ENCODE data around the gene TESK1. TPM values are rescaled to one million over a fixed set of nuclear protein-coding genes. Genes with fewer than 3 reads are reported as not detected.

Gene TESK1
- total and polyA plus RNA-seq, 2 of the 4 experiments (the other 2 are of a cell fraction), result 3.4 to 21.0 TPM

DNA sequence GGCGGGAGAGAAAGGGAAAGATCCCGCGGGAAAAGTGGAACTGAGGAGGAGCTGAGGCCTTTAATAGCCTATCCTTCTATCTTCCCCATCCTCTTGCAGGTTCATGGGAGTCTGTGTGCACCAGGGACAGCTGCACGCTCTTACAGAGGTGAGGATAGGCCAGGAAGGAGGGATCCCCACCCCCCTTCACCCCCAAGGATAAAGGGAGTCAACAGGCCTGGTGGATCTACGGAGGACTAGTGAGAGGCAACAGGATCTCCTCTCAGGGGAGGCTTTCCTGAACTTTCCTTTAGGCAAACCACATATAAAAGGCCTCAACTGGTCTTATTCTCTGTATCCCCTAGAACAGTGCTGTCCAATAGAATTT, 1.1 kb downstream of the TESK1 start:
- no CpG with 5 or more reads among the region's 5 CpGs for WGBS, 2 experiments (ENCODE audit: extremely low coverage in 2 of 2, insufficient read length in 1 of 2)
- ChIA-PET CTCF (no interaction called here), POLR2A (ENCODE audit: unreplicated experiment) (no interaction called here)

More for the DNA sequence above, 1.1 kb downstream of the TESK1 start:
- Histone ChIP-seq H2BK15ac (ENCODE audit: low read depth, low read length) (no peak overlapping the region), H2AFZ (replicated peaks; ENCODE audit: low read length, poor library complexity) (peak overlapping the region; percentile 88), H4K20me1 (ENCODE audit: insufficient read depth, low read length) (peaks cover 8% of the 10 kb centered on the region; the same call in 1 of the 2 replicates), H2AK9ac (replicated peaks; ENCODE audit: low read depth, low read length, poor library complexity) (peak overlapping the region; percentile 84), H3K14ac (replicated peaks; ENCODE audit: low read depth, low read length) (peak overlapping the region; percentile 70; the same call in 1 of the 2 replicates), H4K91ac (ENCODE audit: insufficient read depth, low read depth, low read length) (no peak overlapping the region), H3K4me2 (ENCODE audit: low read depth, low read length) (peak overlapping the region; percentile 92), H3K36me3 (ENCODE audit: control insufficient read depth, insufficient read depth, low read length) (peaks cover 27% of the 10 kb centered on the region), H2BK20ac (ENCODE audit: low read depth, low read length) (no peak overlapping the region), H3K4me3 (ENCODE audit: insufficient read depth, low read depth, low read length) (peak overlapping the region; percentile 72), H3K9ac (ENCODE audit: low read depth, low read length) (peak overlapping the region; percentile 85), H4K8ac (ENCODE audit: low read depth in 2 of 2, low read length in 2 of 2) (no peak overlapping the region), H2AK5ac (ENCODE audit: low read depth, low read length) (no peak overlapping the region), H3K27ac (ENCODE audit: insufficient read depth, low read length) (peak overlapping the region; percentile 29), H3K56ac (ENCODE audit: extremely low read depth, insufficient read depth, low read length) (no peak overlapping the region), H2BK5ac (ENCODE audit: low read depth, low read length, poor library complexity, severe bottlenecking) (no peak overlapping the region), H3K9me1 (ENCODE audit: insufficient read depth, low read length) (peaks cover 6% of the 10 kb centered on the region; the same call in 1 of the 2 replicates), H3K4me1 (ENCODE audit: control insufficient read depth, insufficient read depth, low read length) (peaks cover 5% of the 10 kb centered on the region), H2BK120ac (ENCODE audit: low read depth, low read length) (no peak overlapping the region), H3K18ac (ENCODE audit: low read depth, low read length) (no peak overlapping the region), H3K27me3 (ENCODE audit: control insufficient read depth, insufficient read depth, low read length) (no peaks in the 10 kb centered on the region), H3K4ac (ENCODE audit: low read depth, low read length) (peak overlapping the region; percentile 61), H4K5ac (ENCODE audit: low read depth, low read length) (no peak overlapping the region), H3K79me1 (ENCODE audit: low read depth in 1 of 2, low read length in 2 of 2) (peaks cover 9 to 28% of the 10 kb centered on the region in 2 experiments; a peak in 3 of 4 replicates), H3K23ac (ENCODE audit: low read depth, low read length) (peak overlapping the region; percentile 76; the same call in 1 of the 2 replicates), H3K9me3 (ENCODE audit: control insufficient read depth, insufficient read depth, low read length) (no peaks in the 10 kb centered on the region)
- no TSS peak for BruUV-seq (replicated peaks)
- no peak for TF ChIP-seq RCOR1 (IDR thresholded peaks at IDR 0.05; ENCODE audit: insufficient replicate concordance, low read length)
- TF ChIP-seq MXI1 (IDR thresholded peaks at IDR 0.05; ENCODE audit: borderline replicate concordance, low read depth, low read length), result no peak
- TF ChIP-seq BHLHE40 (IDR thresholded peaks at IDR 0.05; ENCODE audit: low read depth, low read length), result no peak
- TF ChIP-seq MAFK (IDR thresholded peaks at IDR 0.05; ENCODE audit: low read depth, low read length), result no peak
- TF ChIP-seq, protein P1, sequence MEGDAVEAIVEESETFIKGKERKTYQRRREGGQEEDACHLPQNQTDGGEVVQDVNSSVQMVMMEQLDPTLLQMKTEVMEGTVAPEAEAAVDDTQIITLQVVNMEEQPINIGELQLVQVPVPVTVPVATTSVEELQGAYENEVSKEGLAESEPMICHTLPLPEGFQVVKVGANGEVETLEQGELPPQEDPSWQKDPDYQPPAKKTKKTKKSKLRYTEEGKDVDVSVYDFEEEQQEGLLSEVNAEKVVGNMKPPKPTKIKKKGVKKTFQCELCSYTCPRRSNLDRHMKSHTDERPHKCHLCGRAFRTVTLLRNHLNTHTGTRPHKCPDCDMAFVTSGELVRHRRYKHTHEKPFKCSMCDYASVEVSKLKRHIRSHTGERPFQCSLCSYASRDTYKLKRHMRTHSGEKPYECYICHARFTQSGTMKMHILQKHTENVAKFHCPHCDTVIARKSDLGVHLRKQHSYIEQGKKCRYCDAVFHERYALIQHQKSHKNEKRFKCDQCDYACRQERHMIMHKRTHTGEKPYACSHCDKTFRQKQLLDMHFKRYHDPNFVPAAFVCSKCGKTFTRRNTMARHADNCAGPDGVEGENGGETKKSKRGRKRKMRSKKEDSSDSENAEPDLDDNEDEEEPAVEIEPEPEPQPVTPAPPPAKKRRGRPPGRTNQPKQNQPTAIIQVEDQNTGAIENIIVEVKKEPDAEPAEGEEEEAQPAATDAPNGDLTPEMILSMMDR (conservative IDR thresholded peaks at IDR 0.05; ENCODE audit: low read depth, low read length), result no peak
- no peak for TF ChIP-seq NFE2L2 (IDR thresholded peaks at IDR 0.05; ENCODE audit: low read depth, low read length)
- TF ChIP-seq, protein P2, sequence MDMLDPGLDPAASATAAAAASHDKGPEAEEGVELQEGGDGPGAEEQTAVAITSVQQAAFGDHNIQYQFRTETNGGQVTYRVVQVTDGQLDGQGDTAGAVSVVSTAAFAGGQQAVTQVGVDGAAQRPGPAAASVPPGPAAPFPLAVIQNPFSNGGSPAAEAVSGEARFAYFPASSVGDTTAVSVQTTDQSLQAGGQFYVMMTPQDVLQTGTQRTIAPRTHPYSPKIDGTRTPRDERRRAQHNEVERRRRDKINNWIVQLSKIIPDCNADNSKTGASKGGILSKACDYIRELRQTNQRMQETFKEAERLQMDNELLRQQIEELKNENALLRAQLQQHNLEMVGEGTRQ (IDR thresholded peaks at IDR 0.05; ENCODE audit: low read depth, low read length), result no peak
- in situ Hi-C loops (cut with MboI; ENCODE audit: low sequenced_read_pairs) (no loop called here), dilution Hi-C loops (cut with HindIII; ENCODE audit: low sequenced_read_pairs, unreplicated experiment) (no loop called here), intact Hi-C loops (cut with micrococcal nuclease) (loop anchor here (10.0 kb wide), 1 partner anchor 79 kb away; the partner anchor contains the start of gene TPM2)
- no peak for DNase-seq
- ATAC-seq (ENCODE audit: low read depth), result no peak

All from IMR-90 (cell line).